H1 (cell line): ENCODE results near the gene DIABLO. TPM values are rescaled to one million over a fixed set of nuclear protein-coding genes. Genes with fewer than 3 reads are reported as not detected.

Experiments
- BRCA1 ChIP-seq: IDR thresholded peaks from 2 replicates; pipeline ENCODE4 v1.6.1; 2012; ENCODE audit warnings: low read depth, low read length, improper control_type of control experiment
- CBX8 ChIP-seq: fragments of 300-800, 300-1000 bp; sonication (generic); IDR thresholded peaks from 2 replicates; pipeline ENCODE4 v1.7.1; 2016; ENCODE audit warnings: low read depth, low read length, borderline replicate concordance
- CHD7 ChIP-seq: fragments of 300-600 bp; sonication (generic); IDR thresholded peaks from 2 replicates; pipeline ENCODE4 v1.7.1; 2012; ENCODE audit warnings: low read length, moderate library complexity, mild to moderate bottlenecking, inconsistent platforms; ENCODE audit not compliant: insufficient replicate concordance
- GABPA ChIP-seq: IDR thresholded peaks from 2 replicates; pipeline ENCODE4 v1.6.1; 2011; ENCODE audit warnings: mild to moderate bottlenecking, low read length, moderate library complexity, borderline replicate concordance; ENCODE audit not compliant: insufficient read depth
- JUND ChIP-seq: IDR thresholded peaks from 2 replicates; pipeline ENCODE4 v1.6.1; 2011; ENCODE audit warnings: mild to moderate bottlenecking, improper control_type of control experiment, low read length
- RAD21 ChIP-seq, 2 experiments: IDR thresholded peaks in 1 of 2; conservative IDR thresholded peaks in 1 of 2; 2 replicates each; pipeline ENCODE4 v1.6.1; 2011; ENCODE audit warnings: low read depth in 2 of 2, low read length in 2 of 2, improper control_type of control experiment in 1 of 2, inconsistent platforms in 1 of 2, mild to moderate bottlenecking in 1 of 2, moderate library complexity in 1 of 2
- RBBP5 ChIP-seq: IDR thresholded peaks from 2 replicates; pipeline ENCODE4 v1.7.1; 2012; ENCODE audit warnings: low read depth, mild to moderate bottlenecking, inconsistent platforms, low read length, moderate library complexity, borderline replicate concordance
- SP1 ChIP-seq: IDR thresholded peaks from 2 replicates; pipeline ENCODE4 v1.6.1; 2011; ENCODE audit warnings: low read depth, low read length
- TEAD4 ChIP-seq: IDR thresholded peaks from 2 replicates; pipeline ENCODE4 v1.6.1; 2012; ENCODE audit warnings: low read depth, low read length, inconsistent platforms, mixed read lengths
- polyA plus RNA-seq, 7 experiments: library from polyadenylated mRNA; depleted of rRNA in 3 of 7; stranded (reverse) in 5 of 7; unstranded in 2 of 7; fragments of >200 nt in 5 of 7; fragments of 200-250 nt in 2 of 7; gene quantifications; 1 replicate in 5 of 7; 2 replicates in 1 of 7; 4 replicates in 1 of 7; pipeline versions ENCODE4 v1.2.1 to v1.2.3, GENCODE V29; 2011 to 2013; ENCODE audit warnings: missing spikeins in 2 of 7, mixed read lengths in 2 of 7
- total RNA-seq: library from RNA; stranded (reverse); fragmentation: NEBNext Ultra II Directional; extraction: Animal tissue kit (Norgen Biotek cat#: 25700); gene quantifications from 2 replicates; pipeline ENCODE4 v1.2.1, GENCODE V29; 2021

Gene DIABLO
- total and polyA plus RNA-seq, 2 of the 8 experiments (the other 6 are each of a cell fraction or from before 2014, with no cell fraction given): 65.2 to 68.3 TPM

GRCh38 chr12:122162976-122163375 lies 62.9 kb downstream of the DIABLO start (continued):
- TF ChIP-seq CHD7 (no peak), GABPA (no peak), JUND (no peak), RBBP5 (no peak), BRCA1 (no peak), TEAD4 (no peak), CBX8 (no peak), RAD21 (IDR thresholded peaks at IDR 0.05 in 1 of 2, conservative IDR thresholded peaks at IDR 0.05 in 1 of 2; ENCODE audit: low read depth in 2 of 2, low read length in 2 of 2) (no peak), SP1 (no peak)
